H9 (cell line): Measurements from ENCODE around the gene MAPK14. TPM values are rescaled to one million over a fixed set of nuclear protein-coding genes. Genes with fewer than 3 reads are reported as not detected.

Source experiments
- DNase-seq: peaks from one replicate; pipeline ENCODE4 v3.0.0-alpha.2; 2017
- H2AFZ ChIP-seq: one replicate; pipeline ENCODE4 v1.6.1; 2013; ENCODE audit warnings: mild to moderate bottlenecking, low read length, control low read depth, moderate library complexity
- H2AK5ac ChIP-seq: 2 replicates; pipeline ENCODE4 v1.6.1; 2013; ENCODE audit warnings: low read length, control low read depth, mixed read lengths; ENCODE audit not compliant: insufficient read length
- H2BK120ac ChIP-seq: one replicate; pipeline ENCODE4 v1.6.1; 2013; ENCODE audit warnings: low read depth, mild to moderate bottlenecking, low read length, control low read depth, inconsistent platforms; ENCODE audit not compliant: poor library complexity, severe bottlenecking
- H2BK12ac ChIP-seq: 2 replicates; pipeline ENCODE4 v1.6.1; 2013; ENCODE audit warnings: low read length, control low read depth, mixed read lengths, low read depth; ENCODE audit not compliant: insufficient read length
- H2BK15ac ChIP-seq: 2 replicates; pipeline ENCODE4 v1.6.1; 2013; ENCODE audit warnings: low read depth, low read length, control low read depth
- H2BK20ac ChIP-seq: one replicate; pipeline ENCODE4 v1.6.1; 2013; ENCODE audit warnings: low read depth, mild to moderate bottlenecking, low read length, control low read depth, inconsistent platforms; ENCODE audit not compliant: poor library complexity, severe bottlenecking
- H2BK5ac ChIP-seq: 2 replicates; pipeline ENCODE4 v1.6.1; 2013; ENCODE audit warnings: low read length, control low read depth, mixed read lengths; ENCODE audit not compliant: insufficient read length
- H3K14ac ChIP-seq: 2 replicates; pipeline ENCODE4 v1.6.1; 2013; ENCODE audit warnings: low read length, control low read depth; ENCODE audit not compliant: insufficient read depth
- H3K18ac ChIP-seq: 2 replicates; pipeline ENCODE4 v1.6.1; 2013; ENCODE audit warnings: low read depth, mild to moderate bottlenecking, mixed read lengths, low read length, control low read depth; ENCODE audit not compliant: insufficient read length
- H3K23ac ChIP-seq: 2 replicates; pipeline ENCODE4 v1.6.1; 2013; ENCODE audit warnings: low read length, control low read depth, mixed read lengths, low read depth; ENCODE audit not compliant: insufficient read length
- H3K23me2 ChIP-seq: 2 replicates; pipeline ENCODE4 v1.6.1; 2013; ENCODE audit warnings: low read depth, mild to moderate bottlenecking, mixed read lengths, low read length, control low read depth; ENCODE audit not compliant: insufficient read length, poor library complexity, severe bottlenecking
- H3K27ac ChIP-seq: 2 replicates; pipeline ENCODE4 v1.5.1; 2013; ENCODE audit warnings: low read length, control low read depth, mixed read lengths, low read depth; ENCODE audit not compliant: insufficient read length
- H3K27me3 ChIP-seq: 2 replicates; pipeline ENCODE4 v1.6.1; 2013; ENCODE audit warnings: low read length, control low read depth, inconsistent platforms; ENCODE audit not compliant: insufficient read depth
- H3K4ac ChIP-seq: 2 replicates; pipeline ENCODE4 v1.6.1; 2013; ENCODE audit warnings: low read depth, mild to moderate bottlenecking, control low read depth, inconsistent platforms, low read length, moderate library complexity
- H3K4me1 ChIP-seq: 2 replicates; pipeline ENCODE4 v1.6.1; 2013; ENCODE audit warnings: low read length, control low read depth, inconsistent platforms; ENCODE audit not compliant: insufficient read depth
- H3K4me2 ChIP-seq: 2 replicates; pipeline ENCODE4 v1.6.1; 2013; ENCODE audit warnings: low read length, control low read depth, mixed read lengths; ENCODE audit not compliant: insufficient read length, insufficient read depth
- H3K56ac ChIP-seq: 2 replicates; pipeline ENCODE4 v1.6.1; 2013; ENCODE audit warnings: low read depth, mild to moderate bottlenecking, mixed read lengths, low read length, control low read depth; ENCODE audit not compliant: insufficient read length
- H3K79me1 ChIP-seq: 2 replicates; pipeline ENCODE4 v1.6.1; 2013; ENCODE audit warnings: low read depth, mild to moderate bottlenecking, moderate library complexity, low read length, control low read depth, inconsistent platforms; ENCODE audit not compliant: insufficient read depth, poor library complexity, severe bottlenecking
- H3K79me2 ChIP-seq: 2 replicates; pipeline ENCODE4 v1.6.1; 2013; ENCODE audit warnings: low read length, control low read depth, inconsistent platforms; ENCODE audit not compliant: insufficient read depth
- H3K9ac ChIP-seq: 2 replicates; pipeline ENCODE4 v1.6.1; 2013; ENCODE audit warnings: low read length, control low read depth, mixed read lengths; ENCODE audit not compliant: insufficient read length; ENCODE audit errors: extremely low read depth
- H3K9me3 ChIP-seq: one replicate; pipeline ENCODE4 v1.6.1; 2013; ENCODE audit warnings: low read depth, low read length, inconsistent platforms; ENCODE audit not compliant: control insufficient read depth
- H3T11ph ChIP-seq: one replicate; pipeline ENCODE4 v1.6.1; 2013; ENCODE audit warnings: mild to moderate bottlenecking, low read length, control low read depth, inconsistent platforms
- H4K20me1 ChIP-seq: one replicate; pipeline ENCODE4 v1.6.1; 2013; ENCODE audit not compliant: control insufficient read depth, insufficient read length, insufficient read depth
- H4K5ac ChIP-seq: 2 replicates; pipeline ENCODE4 v1.6.1; 2013; ENCODE audit warnings: low read depth, mild to moderate bottlenecking, mixed read lengths, low read length, control low read depth; ENCODE audit not compliant: insufficient read length
- H4K8ac ChIP-seq: replicated peaks from 2 replicates; pipeline ENCODE4 v1.6.1; 2013; ENCODE audit warnings: low read length, control low read depth, mixed read lengths, low read depth; ENCODE audit not compliant: insufficient read length
- H4K91ac ChIP-seq: 2 replicates; pipeline ENCODE4 v1.6.1; 2013; ENCODE audit warnings: low read depth, mild to moderate bottlenecking, moderate library complexity, mixed read lengths, low read length, control low read depth; ENCODE audit not compliant: insufficient read length
- H3K27ac Mint-ChIP-seq, 3 experiments: 2 replicates in 2 of 3; 3 replicates in 1 of 3; pipeline ENCODE4 v1.8.0; 2020 to 2021; ENCODE audit warnings: mixed read lengths in 3 of 3, mild to moderate bottlenecking in 1 of 3, moderate library complexity in 1 of 3
- H3K27me3 Mint-ChIP-seq: 2 replicates; pipeline ENCODE4 v1.8.0; 2021; ENCODE audit warnings: low read depth, mild to moderate bottlenecking, moderate library complexity, mixed read lengths
- H3K36me3 Mint-ChIP-seq, 3 experiments: 2 replicates in 2 of 3; 3 replicates in 1 of 3; pipeline ENCODE4 v1.8.0; 2020 to 2021; ENCODE audit warnings: low read depth in 3 of 3, mixed read lengths in 3 of 3; ENCODE audit not compliant: insufficient read depth in 1 of 3
- H3K4me1 Mint-ChIP-seq, 2 experiments: 2 replicates each; pipeline ENCODE4 v1.8.0; 2020; ENCODE audit warnings: mixed read lengths in 2 of 2
- H3K4me3 Mint-ChIP-seq, 2 experiments: 2 replicates in 1 of 2; 3 replicates in 1 of 2; pipeline ENCODE4 v1.8.0; 2020 to 2021; ENCODE audit warnings: mild to moderate bottlenecking in 2 of 2, mixed read lengths in 2 of 2, moderate library complexity in 1 of 2
- H3K9me3 Mint-ChIP-seq, 2 experiments: 2 replicates in 1 of 2; 3 replicates in 1 of 2; pipeline ENCODE4 v1.8.0; 2020; ENCODE audit warnings: mild to moderate bottlenecking in 2 of 2, mixed read lengths in 2 of 2, moderate library complexity in 1 of 2
- CTCF ChIP-seq: fragments of 200-600 bp; sonication (generic); conservative IDR thresholded peaks from 3 replicates; pipeline ENCODE4 v1.8.0; 2021; ENCODE audit warnings: antibody characterized with exemption, mild to moderate bottlenecking
- WGBS: extraction: QIAGEN DNeasy Blood & Tissue Kit; methylation state at CpG from one replicate; pipeline ENCODE4 v1.1.7; 2013; ENCODE audit warnings: missing lambda C conversion rate, low lambda C conversion rate, mixed read lengths; ENCODE audit not compliant: insufficient read length; ENCODE audit errors: extremely low coverage; 5-methylcytosine and 5-hydroxymethylcytosine counted together
- total RNA-seq: library from RNA; stranded (reverse); gene quantifications from 2 replicates; pipeline ENCODE4 v1.2.1, GENCODE V29; 2021

Gene MAPK14
- total RNA-seq, 1 experiment from 2014 or later: 40.5 TPM

DNA sequence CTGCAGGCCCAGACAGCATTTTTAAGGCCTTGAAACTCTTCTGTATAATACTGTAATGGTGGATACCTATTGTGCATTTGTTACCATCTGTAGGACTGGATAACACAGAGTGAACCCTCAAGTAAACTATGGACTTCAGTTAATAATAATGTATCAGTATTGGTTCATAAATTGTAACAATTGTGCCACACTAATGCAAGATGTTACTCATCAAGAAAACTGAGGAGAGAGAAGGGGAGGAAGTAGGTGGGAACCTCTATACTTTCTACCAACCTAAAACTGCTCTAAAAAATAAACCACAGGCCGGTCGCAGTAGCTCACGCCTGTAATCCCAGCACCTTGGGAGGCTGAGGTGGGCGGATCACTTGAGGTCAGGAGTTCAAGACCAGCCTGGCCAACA is 113.5 kb downstream of the MAPK14 start:
- Histone ChIP-seq H2BK120ac (no peak overlapping the region), H2BK15ac (no peak overlapping the region), H2AK5ac (no peak overlapping the region), H2BK5ac (no peak overlapping the region), H3K9me3 (no peaks in the 10 kb centered on the region), H2BK12ac (no peak overlapping the region), H3T11ph (no peak overlapping the region), H4K91ac (no peak overlapping the region), H3K14ac (no peak overlapping the region), H4K20me1 (no peaks in the 10 kb centered on the region), H3K18ac (no peak overlapping the region), H3K4me2 (no peak overlapping the region), H3K9ac (no peak overlapping the region), H3K79me2 (no peaks in the 10 kb centered on the region), H3K23me2 (no peaks in the 10 kb centered on the region), H4K8ac (no peak overlapping the region), H3K4me1 (no peaks in the 10 kb centered on the region), H2AFZ (no peak overlapping the region), H4K5ac (no peak overlapping the region), H3K4ac (no peak overlapping the region), H2BK20ac (no peak overlapping the region), H3K27ac (no peak overlapping the region), H3K23ac (no peak overlapping the region), H3K27me3 (no peaks in the 10 kb centered on the region), H3K79me1 (no peaks in the 10 kb centered on the region), H3K56ac (no peak overlapping the region)
- H3K27me3 Mint-ChIP-seq: no peaks in the 10 kb centered on the region; the same call in 1 of the 2 replicates
- no peak overlapping the region for H3K27ac Mint-ChIP-seq
- H3K4me1 Mint-ChIP-seq: peaks cover 20 to 26% of the 10 kb centered on the region in 2 experiments
- H3K9me3 Mint-ChIP-seq: no peaks in the 10 kb centered on the region
- no peak for DNase-seq
- H3K36me3 Mint-ChIP-seq: peaks cover 0 to 14% (median 3%) of the 10 kb centered on the region in 3 experiments; a peak in 4 of 7 replicates
- H3K4me3 Mint-ChIP-seq: no peak overlapping the region
- TF ChIP-seq CTCF: no peak
- no CpG with 5 or more reads among the region's 4 CpGs for WGBS
